ENCODE results near the gene SPEN. TPM values are rescaled to one million over a fixed set of nuclear protein-coding genes. Genes with fewer than 3 reads are reported as not detected.
"Not testable (repeated sequence)": the region's sequence is repeated elsewhere in the genome, so short reads cannot be mapped to it uniquely, and the experiment has no call there.

SPEN gene
- total RNA-seq, 1 donor from 2014 or later = 54.7 TPM

DNA sequence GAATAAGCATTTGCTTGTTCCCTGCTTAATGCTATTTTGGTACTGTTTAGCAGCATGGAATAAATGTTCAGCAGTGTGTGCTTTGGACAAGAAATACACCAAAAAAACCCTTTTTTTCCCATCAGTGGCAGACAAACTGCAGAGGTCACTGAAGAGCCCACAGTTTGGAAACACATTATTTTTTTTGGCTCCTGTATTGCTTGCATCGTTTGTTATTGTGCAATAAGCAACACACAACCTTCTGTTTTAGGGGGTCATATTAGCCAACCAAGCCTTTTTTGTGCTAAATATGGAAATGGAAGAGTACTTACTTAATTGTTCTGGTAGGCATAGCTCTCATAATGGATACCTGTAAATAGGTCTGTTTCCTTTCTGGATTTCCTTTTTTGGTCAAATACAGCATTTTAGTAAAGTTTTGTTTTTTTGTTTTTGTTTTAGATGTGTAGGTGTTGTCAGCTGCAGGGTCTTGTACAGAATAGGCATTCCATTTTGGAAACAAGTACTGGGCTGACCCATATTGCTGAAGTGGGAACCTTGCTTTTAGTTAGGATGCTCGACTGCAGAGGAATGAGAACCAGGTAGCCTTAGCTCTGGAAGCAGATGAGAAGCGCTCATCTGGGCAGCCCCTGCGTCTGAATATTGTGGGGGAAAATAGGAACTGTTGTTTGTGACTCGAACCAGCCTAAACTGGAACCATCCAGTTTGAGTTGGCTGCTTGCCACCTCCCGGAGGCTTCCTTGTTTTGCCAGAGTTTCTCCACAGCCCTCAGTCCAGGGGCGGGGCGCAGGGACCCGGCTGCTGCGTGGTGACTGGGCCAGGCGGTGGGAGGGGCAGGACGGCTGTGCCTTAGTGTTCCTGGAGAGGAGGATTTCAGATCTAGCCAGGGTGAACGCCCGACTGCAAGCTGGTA, 38.4 kb downstream of the SPEN start:
- H3K4me3 ChIP-seq = peak overlapping the region; percentile 46
- no peaks in the 10 kb centered on the region for H3K9me3 ChIP-seq
- intact Hi-C loops (cut with DNase I) = no loop called here
- TF ChIP-seq, protein P1, sequence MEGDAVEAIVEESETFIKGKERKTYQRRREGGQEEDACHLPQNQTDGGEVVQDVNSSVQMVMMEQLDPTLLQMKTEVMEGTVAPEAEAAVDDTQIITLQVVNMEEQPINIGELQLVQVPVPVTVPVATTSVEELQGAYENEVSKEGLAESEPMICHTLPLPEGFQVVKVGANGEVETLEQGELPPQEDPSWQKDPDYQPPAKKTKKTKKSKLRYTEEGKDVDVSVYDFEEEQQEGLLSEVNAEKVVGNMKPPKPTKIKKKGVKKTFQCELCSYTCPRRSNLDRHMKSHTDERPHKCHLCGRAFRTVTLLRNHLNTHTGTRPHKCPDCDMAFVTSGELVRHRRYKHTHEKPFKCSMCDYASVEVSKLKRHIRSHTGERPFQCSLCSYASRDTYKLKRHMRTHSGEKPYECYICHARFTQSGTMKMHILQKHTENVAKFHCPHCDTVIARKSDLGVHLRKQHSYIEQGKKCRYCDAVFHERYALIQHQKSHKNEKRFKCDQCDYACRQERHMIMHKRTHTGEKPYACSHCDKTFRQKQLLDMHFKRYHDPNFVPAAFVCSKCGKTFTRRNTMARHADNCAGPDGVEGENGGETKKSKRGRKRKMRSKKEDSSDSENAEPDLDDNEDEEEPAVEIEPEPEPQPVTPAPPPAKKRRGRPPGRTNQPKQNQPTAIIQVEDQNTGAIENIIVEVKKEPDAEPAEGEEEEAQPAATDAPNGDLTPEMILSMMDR (IDR thresholded peaks at IDR 0.05) = no peak
- DNase-seq (peak; percentile 98), ATAC-seq (peak; percentile 99)
- peaks cover 7% of the 10 kb centered on the region for H3K36me3 ChIP-seq
- peaks cover 50% of the 10 kb centered on the region for H3K4me1 ChIP-seq
- peak overlapping the region; percentile 87 for H3K27ac ChIP-seq
- no peaks in the 10 kb centered on the region for H3K27me3 ChIP-seq (ENCODE audit: low read depth)

DNA sequence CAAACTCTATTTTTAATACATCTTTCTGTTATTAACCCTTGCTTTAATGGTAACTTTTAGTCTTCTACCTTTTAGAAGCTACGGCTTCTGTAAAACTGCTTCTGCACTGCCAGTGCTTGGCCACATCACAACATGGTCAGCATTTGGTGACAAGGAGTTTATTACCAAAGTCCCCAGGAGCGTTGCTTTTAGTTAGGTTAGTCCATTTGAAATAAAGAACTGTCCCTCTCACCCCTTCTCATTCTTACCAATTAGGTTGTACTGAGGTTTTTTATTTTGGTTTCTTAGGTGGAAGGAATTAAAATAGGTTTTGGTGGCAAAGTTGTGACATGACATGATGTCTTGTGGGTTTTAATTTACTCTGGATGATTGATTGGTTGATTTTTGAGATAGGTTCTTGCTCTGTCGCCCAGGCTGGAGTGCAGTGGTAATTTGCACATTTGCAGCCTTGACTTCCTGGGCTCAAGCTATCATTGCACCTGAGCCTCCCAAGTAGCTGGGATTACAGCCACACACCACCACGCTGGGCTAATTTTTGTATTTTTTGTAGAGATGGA, 39.2 kb downstream of the SPEN start:
- TF ChIP-seq, protein P1 (IDR thresholded peaks at IDR 0.05) = no peak
- Histone ChIP-seq H3K9me3 (no peaks in the 10 kb centered on the region), H3K27ac (peak overlapping the region; percentile 87), H3K27me3 (ENCODE audit: low read depth) (no peaks in the 10 kb centered on the region), H3K36me3 (peaks cover 5% of the 10 kb centered on the region), H3K4me1 (peaks cover 50% of the 10 kb centered on the region), H3K4me3 (peak overlapping the region; percentile 46)
- ATAC-seq (peak in 1 of 2 donors; percentile 20), DNase-seq (no peak)
- intact Hi-C loops (cut with DNase I) = no loop called here

DNA sequence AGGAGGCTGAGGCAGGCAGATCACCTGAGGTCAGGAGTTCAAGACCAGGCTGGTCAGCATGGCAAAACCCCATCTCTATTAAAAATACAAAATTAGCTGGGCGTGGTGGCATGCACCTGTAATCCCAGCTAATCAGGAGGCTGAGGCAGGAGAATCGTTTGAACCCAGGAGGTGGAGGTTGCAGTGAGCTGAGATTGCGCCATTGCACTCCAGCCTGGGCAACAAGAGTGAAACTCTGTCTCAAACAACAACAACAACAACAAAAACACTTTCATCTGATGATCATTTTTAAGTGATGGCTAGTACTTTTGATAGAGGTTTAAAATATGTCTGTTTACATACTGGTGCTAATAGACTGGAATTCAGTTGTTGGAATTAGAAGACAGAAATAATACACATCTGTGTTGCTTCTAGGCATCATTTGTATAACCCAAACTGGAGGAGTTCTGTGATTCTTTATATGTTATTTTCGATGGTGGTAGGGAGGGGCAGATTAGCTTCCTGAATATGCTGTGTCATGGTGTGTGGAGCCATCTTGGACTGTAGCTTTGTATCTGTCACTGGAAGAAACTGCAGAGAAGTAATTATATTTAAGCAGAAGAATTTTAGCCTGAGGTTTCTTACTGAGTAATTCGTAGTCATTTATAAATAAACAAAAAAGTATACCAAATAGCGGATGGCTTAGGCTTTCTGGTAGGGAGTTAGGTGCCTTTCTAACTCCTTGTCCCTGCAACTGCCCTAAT, 45.5 kb downstream of the SPEN start:
- H3K4me3 ChIP-seq; DNase-seq; intact Hi-C loops (cut with DNase I); H3K9me3 ChIP-seq; H3K27me3 ChIP-seq (ENCODE audit: low read depth): not testable (repeated sequence)
- peaks cover 14% of the 10 kb centered on the region for H3K36me3 ChIP-seq
- H3K4me1 ChIP-seq = peaks cover 40% of the 10 kb centered on the region
- peak overlapping the region; percentile 34 for H3K27ac ChIP-seq
- ATAC-seq = peak in 1 of 2 donors; percentile 40

DNA sequence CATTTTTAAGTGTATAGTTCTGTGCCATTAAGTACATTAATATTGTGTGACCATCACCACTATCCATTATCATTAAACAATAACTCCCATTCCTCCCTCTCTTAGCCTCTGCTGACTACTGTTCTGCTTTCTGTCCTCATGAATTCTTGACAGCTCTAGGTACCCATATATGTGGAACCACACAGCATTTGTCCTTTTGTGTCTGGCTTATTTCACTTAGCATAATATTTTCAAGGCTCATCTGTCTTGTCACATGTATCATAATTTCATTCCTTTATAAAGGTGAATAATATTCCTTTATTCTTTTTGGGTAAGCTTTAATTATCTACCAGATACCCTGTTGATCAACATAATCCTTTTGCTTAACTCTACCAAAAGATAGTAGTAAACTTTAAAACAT, 47.7 kb downstream of the SPEN start:
- Histone ChIP-seq H3K27me3 (ENCODE audit: low read depth) (no peaks in the 10 kb centered on the region), H3K36me3 (peaks cover 12% of the 10 kb centered on the region), H3K27ac (no peak overlapping the region), H3K9me3 (no peaks in the 10 kb centered on the region), H3K4me3 (no peak overlapping the region), H3K4me1 (peaks cover 34% of the 10 kb centered on the region)
- intact Hi-C loops (cut with DNase I) = no loop called here
- DNase-seq = no peak
- TF ChIP-seq, protein P1 (IDR thresholded peaks at IDR 0.05) = no peak
- no peak for ATAC-seq

DNA sequence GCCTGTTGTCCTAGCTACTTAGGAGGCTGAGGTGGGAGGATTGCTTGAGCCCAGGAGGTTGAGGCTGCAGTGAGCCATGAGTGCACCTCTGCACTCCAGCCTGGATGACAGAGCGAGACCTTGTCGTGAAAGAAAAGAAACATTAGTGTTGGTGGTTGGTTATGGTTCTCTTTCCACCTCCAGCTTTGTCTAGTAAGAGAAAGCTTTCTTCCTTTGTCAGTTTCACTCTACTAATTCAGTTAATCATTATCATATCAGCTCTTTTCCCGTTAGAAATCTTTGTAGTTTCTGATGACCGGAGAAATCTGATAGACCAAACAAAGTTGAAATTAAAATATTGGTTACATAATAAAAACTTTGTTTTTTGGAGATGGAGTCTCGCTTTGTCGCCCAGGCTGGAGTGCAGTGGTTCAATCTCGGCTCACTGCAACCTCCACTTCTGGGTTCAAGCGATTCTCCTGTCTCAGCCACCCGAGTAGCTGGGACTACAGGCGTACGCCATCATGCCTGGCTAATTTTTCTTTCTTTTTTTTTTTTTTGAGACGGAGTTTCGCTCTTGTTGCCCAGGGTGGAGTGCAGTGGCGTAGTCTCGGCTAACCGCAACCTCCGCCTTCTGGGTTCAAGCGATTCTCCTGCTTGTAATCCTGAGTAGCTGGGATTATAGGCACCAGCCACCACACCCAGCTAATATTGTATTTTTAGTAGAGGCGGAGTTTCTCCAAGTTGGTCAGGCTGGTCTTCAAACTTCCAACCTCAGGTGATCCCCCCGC, 49.5 kb downstream of the SPEN start:
- H3K9me3 ChIP-seq; ATAC-seq; DNase-seq; H3K4me3 ChIP-seq; H3K27me3 ChIP-seq (ENCODE audit: low read depth); H3K27ac ChIP-seq; intact Hi-C loops (cut with DNase I): not testable (repeated sequence)
- Histone ChIP-seq H3K4me1 (peaks cover 40% of the 10 kb centered on the region), H3K36me3 (peaks cover 12% of the 10 kb centered on the region)

DNA sequence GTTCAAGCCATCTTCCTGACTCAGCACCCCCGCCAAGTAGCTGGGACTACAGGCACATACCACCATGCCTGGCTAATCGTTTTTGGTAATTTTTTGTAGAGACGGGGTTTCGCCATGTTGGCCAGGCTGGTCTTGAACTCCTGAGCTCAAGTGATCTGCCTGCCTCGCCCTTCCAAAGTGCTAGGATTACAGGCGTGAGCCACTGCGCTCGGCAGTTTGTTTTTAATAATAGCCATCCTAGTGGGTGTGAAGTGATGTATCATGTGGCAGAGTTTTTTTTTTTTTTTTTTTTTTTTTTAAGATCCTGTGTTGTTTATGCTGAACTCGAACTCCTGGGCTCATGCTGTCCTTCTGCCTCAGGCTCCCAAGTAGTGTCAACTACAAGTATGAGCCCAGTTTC, 51.8 kb downstream of the SPEN start:
- Histone ChIP-seq H3K9me3 (no peaks in the 10 kb centered on the region), H3K27ac (no peak overlapping the region), H3K4me3 (no peak overlapping the region), H3K4me1 (peaks cover 18% of the 10 kb centered on the region), H3K36me3 (peaks cover 12% of the 10 kb centered on the region), H3K27me3 (ENCODE audit: low read depth) (no peaks in the 10 kb centered on the region)
- TF ChIP-seq, protein P1 (IDR thresholded peaks at IDR 0.05) = no peak
- intact Hi-C loops (cut with DNase I) = no loop called here
- DNase-seq = no peak
- no peak for ATAC-seq

All from lower lobe of right lung (tissue), 2 donors.